LNCAP (cell line): Measurements from ENCODE around the gene OSBPL2.

Experiments used
- TF ChIP-seq, protein P1 (sequence below): fragments of 450-650 bp; IDR thresholded peaks from 2 replicates; pipeline ENCODE4 v1.5.1; 2017; ENCODE audit warnings: mild to moderate bottlenecking

The OSBPL2 gene

DNA sequence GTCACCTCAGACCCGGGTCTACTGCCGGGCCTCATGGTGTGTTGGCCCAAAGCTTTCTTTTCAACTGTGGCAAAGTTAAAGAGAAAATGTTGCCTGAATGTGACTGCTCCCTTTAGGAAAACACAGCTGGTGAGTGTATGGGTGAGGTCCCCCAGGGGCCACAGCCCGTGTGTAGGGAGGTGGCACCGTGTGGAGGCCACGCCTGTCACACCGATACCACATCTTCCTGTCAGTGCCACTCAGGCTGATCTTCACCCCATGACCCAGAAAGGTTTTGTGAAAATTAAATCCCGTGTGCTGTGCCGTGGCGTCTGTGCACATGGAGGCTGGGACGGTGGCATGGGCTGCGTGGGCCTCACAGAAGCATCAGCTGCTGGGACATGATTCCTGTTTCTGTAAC lies 53.8 kb downstream of the OSBPL2 start:
- TF ChIP-seq, protein P1, sequence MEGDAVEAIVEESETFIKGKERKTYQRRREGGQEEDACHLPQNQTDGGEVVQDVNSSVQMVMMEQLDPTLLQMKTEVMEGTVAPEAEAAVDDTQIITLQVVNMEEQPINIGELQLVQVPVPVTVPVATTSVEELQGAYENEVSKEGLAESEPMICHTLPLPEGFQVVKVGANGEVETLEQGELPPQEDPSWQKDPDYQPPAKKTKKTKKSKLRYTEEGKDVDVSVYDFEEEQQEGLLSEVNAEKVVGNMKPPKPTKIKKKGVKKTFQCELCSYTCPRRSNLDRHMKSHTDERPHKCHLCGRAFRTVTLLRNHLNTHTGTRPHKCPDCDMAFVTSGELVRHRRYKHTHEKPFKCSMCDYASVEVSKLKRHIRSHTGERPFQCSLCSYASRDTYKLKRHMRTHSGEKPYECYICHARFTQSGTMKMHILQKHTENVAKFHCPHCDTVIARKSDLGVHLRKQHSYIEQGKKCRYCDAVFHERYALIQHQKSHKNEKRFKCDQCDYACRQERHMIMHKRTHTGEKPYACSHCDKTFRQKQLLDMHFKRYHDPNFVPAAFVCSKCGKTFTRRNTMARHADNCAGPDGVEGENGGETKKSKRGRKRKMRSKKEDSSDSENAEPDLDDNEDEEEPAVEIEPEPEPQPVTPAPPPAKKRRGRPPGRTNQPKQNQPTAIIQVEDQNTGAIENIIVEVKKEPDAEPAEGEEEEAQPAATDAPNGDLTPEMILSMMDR = no peak

DNA sequence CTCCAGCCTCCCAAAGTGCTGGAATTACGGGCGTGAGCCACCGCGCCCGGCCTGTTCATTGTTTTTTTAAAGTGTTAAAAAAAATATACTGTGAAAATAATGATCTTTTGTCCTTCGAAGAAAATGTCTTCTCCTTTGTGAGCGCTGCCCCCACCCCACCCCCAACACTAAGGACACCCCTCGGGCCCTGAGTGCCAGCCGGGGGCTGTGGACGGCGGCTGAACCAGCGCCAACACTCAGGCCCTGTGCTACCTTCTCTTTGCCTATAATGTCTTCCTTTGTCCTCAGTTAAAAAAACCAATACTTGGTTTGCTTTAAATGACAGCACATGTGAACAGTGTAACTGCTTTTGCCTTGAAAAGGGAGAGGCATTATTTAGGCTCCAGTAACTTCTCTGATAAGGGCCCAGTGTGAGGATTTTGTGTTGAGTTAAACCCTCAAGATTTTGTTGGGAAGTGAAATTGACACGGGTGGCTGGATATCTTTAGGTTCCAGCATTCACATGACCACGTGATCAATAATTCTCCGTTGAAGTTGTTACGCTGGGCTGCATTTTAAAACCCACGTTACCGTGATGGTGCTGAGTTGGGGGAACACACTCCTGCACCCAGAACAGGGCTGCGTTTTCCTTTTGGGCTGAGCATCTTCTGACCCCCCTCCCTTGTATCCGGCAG lies 54.9 kb downstream of the OSBPL2 start:
- TF ChIP-seq, protein P1 = no peak

DNA sequence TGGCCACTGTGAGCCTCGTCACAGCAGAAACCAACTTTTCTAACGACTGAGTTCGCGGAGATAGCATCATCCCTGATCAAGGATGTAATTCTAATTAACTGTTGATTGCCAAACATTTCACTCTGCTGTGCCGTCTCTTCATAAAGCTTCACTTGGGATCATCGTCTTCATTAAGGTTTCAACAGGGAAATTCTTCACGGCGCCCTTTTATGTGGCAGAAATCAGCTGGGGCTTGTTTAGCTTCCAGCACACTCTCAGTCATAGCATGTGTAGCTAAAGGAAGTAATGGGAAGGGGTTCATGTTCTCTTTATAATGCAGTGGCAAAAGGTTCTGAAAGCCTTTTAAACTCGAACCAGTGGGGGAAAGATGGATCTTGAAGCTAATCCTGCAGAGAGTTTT lies 55.6 kb downstream of the OSBPL2 start:
- TF ChIP-seq, protein P1 = no peak

DNA sequence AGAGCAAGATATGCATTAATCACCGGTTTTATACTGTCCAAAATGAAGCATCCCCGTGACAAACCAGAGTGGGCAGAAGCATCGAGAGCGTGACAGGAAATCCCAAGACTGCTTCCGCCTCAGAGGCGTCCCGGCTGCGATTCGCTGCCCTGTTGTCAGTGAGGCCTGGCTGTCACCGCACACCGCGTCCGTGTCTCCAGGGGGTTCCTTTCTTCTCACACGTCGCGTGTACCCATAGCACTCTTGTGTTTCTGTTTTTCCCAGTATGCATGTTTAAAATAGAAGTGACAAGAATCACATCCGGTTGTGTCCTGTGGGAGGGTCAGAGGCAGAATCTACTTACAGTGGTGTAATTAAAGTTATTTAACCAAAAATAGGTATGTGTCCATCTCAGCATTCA lies 56.2 kb downstream of the OSBPL2 start:
- TF ChIP-seq, protein P1 = no peak

DNA sequence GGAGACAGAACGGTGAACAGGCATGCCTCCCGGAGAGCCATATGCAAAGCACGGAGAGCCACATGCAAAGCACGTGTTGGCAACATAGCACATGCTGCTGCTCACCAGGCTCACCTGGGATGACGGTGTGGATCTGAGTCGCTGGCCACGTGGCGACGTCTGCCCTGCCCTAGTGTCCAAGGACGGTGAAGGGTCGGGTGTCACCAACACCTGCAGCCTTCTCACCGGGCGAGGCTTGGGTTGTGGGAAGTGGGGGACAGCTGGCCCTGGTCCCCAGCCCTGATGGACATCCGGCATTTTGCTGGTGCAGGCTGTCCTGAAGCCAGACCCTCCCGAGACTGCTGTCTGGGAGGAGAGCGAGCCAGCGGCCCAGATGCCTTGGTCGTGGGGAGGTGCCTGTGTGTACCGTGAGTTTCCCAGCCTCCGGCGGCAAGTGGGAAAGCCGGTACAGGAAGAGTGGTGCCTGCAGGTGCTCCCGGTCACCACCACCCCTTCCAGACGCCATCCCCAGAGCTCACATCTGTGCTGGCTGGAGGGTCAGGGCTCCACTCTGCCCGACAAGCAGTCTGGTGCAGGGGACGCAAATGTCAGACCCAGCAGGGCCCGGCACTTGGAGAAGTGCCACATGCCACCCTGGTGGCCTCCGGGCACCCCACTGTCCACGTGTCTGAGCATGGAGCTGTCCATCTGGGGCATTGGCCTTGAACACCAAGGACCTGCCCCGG lies 58.6 kb downstream of the OSBPL2 start:
- TF ChIP-seq, protein P1 = no peak

DNA sequence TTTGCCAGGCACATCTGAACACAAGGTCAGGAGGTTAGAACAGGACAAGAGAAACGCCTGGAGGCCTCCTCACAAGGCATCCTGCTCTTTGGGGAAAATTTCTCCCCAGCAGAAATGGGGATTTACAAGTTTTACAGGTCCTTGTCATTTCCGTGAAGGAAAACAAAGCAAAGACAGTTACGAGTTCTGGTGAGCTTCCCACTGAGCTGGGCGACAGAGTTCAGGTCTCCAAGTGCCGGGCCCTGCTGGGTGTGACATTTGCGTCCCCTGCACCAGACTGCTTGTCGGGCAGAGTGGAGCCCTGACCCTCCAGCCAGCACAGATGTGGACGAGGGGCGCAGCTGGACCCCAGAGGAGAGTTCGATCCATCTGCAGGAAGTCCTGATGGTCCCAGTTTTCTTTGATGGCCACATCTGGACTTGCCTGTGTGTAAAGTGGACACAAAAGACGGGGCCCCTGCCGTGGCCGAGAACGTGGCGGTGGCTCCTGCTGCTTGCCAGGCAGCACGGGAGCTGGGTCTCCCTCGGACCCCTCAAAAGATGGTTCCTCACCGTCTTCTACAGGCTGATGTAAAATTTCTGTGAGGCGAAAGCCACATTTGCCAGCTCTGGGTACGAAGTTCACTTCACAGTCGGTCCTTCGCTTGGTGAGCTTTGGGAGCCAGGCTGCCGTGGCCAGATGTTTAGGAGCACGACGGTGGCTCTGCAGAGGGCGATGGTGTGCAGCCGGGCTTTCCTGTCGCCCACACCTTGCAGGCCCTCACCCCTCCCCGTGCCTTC lies 59.3 kb downstream of the OSBPL2 start:
- TF ChIP-seq, protein P1 = no peak

DNA sequence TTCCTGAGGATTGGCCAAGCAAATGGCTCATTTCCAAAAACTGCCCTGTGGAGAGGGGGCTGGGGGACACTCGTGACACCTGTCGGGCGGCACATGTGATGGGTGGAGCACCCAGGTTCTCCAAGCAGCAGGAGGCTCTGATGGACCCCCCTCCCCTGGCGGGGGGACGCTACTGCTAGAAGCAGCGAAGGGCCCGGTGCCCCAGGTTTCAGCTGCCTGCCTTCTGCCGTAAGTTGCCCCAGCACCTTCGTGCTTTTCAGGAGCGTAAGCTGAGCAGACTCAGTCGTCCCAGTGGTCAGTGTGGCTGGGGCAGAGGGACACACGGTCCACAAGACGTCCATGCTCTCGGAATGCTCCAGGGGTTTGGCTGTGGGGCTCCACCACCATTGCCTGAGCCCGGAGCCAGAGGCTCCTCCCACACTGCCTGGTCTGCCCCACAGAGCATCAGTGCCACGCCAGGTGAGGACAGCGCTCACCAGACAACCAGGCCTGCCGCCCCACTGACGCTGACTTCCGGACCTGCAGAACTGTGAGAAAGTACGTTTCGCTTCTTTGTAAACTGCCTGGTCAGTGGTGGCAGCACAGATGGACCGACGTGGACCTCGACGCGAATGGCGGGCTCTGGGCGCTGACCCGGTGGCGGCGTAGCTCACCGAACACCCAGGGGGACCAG lies 60.4 kb downstream of the OSBPL2 start:
- TF ChIP-seq, protein P1 = no peak
